SJCRH30 (cell line): ENCODE data around the gene TRPV2. TPM values are rescaled to one million over a fixed set of nuclear protein-coding genes. Genes with fewer than 3 reads are reported as not detected.
"Not testable (repeated sequence)": the region's sequence is repeated elsewhere in the genome, so short reads cannot be mapped to it uniquely, and the experiment has no call there.

Experiments used
- DNase-seq, 2 experiments: peaks; one replicate each; pipeline ENCODE4 v3.0.0-alpha.2; 2015 to 2020
- H3K27ac ChIP-seq: fragments of 250-450 bp; sonication (Bioruptor Pico); 2 replicates; pipeline ENCODE4 v1.5.1; 2020; ENCODE audit warnings: mild to moderate bottlenecking, moderate library complexity
- H3K27me3 ChIP-seq: fragments of 250-450 bp; sonication (Bioruptor Pico); 2 replicates; pipeline ENCODE4 v1.5.1; 2020; ENCODE audit warnings: mild to moderate bottlenecking, moderate library complexity
- H3K36me3 ChIP-seq: fragments of 250-450 bp; sonication (Bioruptor Pico); 2 replicates; pipeline ENCODE4 v1.5.1; 2020; ENCODE audit warnings: mild to moderate bottlenecking, moderate library complexity
- H3K4me1 ChIP-seq: fragments of 250-450 bp; sonication (Bioruptor Pico); 2 replicates; pipeline ENCODE4 v1.5.1; 2020; ENCODE audit warnings: mild to moderate bottlenecking, moderate library complexity
- H3K4me3 ChIP-seq: fragments of 250-450 bp; sonication (Bioruptor Pico); 2 replicates; pipeline ENCODE4 v1.5.1; 2020; ENCODE audit warnings: mild to moderate bottlenecking, moderate library complexity
- H3K9me3 ChIP-seq: fragments of 250-450 bp; sonication (Bioruptor Pico); replicated peaks from 2 replicates; pipeline ENCODE4 v1.5.1; 2020; ENCODE audit warnings: mild to moderate bottlenecking, moderate library complexity
- total RNA-seq: library from RNA; depleted of rRNA; stranded (reverse); fragments of >200 nt; shearing (Covaris generic); gene quantifications from 2 replicates; pipeline ENCODE4 v1.2.3, GENCODE V29; 2014

The TRPV2 gene
- total RNA-seq, 1 experiment from 2014 or later, result 0.42 TPM

- Histone ChIP-seq H3K4me1 (peaks cover 37% of the 10 kb centered on the region), H3K4me3 (peak overlapping the region; percentile 89), H3K27ac (peak overlapping the region; percentile 89), H3K36me3 (peaks cover 47% of the 10 kb centered on the region), H3K27me3 (no peaks in the 10 kb centered on the region), H3K9me3 (no peaks in the 10 kb centered on the region)
- peak; percentile 100 for DNase-seq
Measured at GRCh38 chr17:16438557-16439302, 23.4 kb downstream of the TRPV2 start.

DNA sequence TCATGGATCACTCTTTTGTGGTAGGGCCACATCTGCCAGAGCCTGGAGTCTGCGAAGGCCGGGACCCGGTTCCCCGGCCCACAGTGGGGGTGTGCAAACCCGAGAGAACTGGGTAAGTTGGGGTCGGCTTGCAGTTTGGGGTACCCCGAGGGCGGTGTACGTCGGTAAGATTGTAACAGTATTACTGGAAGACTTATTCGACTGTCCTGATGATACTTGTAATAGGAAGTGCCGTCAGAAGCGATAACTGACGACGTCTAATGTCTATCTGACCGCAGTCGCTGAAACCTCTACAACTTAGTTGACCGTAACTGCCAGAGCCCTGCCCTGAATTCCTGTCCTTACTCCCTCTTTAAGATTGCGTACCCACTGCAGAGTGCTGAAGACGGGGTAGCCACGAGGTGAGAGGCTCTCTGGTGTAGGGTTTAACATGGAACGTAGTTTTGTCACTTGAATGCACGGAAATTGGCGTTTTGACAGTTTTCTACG lies 24.0 kb downstream of the TRPV2 start:
- Histone ChIP-seq H3K4me1 (peaks cover 37% of the 10 kb centered on the region), H3K27me3 (no peaks in the 10 kb centered on the region), H3K9me3 (no peaks in the 10 kb centered on the region), H3K36me3 (peaks cover 53% of the 10 kb centered on the region), H3K27ac (peak overlapping the region; percentile 89), H3K4me3 (peak overlapping the region; percentile 89)
- DNase-seq, result peak in 1 of 2 experiments; percentile 59

DNA sequence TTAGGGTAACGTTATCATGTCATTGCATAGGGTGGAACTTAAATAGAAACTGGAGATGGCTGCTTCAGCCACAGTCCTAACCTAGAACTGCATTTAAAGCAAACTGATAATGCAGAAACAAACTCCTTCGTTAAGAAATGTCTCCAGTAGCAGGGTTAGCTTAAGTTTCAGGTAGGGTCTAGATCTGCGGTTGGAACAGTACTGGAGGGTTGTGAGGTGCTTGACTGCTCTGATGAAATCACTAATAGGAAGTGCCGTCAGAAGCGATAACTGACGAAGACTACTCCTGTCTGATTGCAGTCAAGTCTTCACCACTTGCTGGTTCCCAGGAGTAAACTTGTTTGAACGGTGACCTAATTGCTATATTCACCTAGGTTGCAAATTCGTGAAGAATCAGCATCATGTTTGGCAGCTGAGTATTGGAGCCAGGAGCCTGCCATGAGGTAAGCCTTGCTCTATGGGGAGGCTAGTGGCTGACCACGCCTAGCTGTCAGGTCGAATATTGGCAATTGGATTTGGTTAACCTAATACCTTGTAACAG lies 24.5 kb downstream of the TRPV2 start:
- no peaks in the 10 kb centered on the region for H3K27me3 ChIP-seq
- H3K9me3 ChIP-seq, result no peaks in the 10 kb centered on the region
- peak overlapping the region; percentile 89 for H3K27ac ChIP-seq
- DNase-seq, result no peak
- H3K36me3 ChIP-seq, result peaks cover 57% of the 10 kb centered on the region
- peak overlapping the region; percentile 89 for H3K4me3 ChIP-seq
- H3K4me1 ChIP-seq, result peaks cover 37% of the 10 kb centered on the region

DNA sequence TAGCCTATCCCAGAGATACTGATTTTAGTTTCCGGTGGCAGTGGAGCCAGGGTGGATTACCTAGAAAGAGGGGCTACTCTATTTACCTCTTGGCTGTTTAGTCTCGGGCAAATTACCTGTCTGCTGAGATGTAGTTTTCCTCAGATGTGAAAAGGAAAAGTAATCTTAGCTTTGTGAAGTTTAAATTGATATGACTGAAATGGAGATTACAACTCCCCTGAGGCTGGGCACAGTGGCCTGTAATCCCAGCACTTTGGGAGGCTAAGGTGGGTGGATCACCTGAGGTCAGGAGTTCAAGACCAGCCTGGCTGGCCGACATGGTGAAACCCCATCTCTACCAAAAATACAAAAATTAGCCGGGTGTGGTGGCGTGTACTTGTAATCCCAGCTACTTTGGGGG lies 25.0 kb downstream of the TRPV2 start:
- DNase-seq, H3K27me3 ChIP-seq, H3K9me3 ChIP-seq: not testable (repeated sequence)
- H3K4me3 ChIP-seq, result peak overlapping the region; percentile 89
- H3K4me1 ChIP-seq, result peaks cover 37% of the 10 kb centered on the region
- H3K36me3 ChIP-seq, result peaks cover 62% of the 10 kb centered on the region
- peak overlapping the region; percentile 89 for H3K27ac ChIP-seq

- Histone ChIP-seq H3K27ac (no peak overlapping the region), H3K9me3 (no peaks in the 10 kb centered on the region), H3K27me3 (no peaks in the 10 kb centered on the region), H3K4me1 (peaks cover 37% of the 10 kb centered on the region), H3K4me3 (peak overlapping the region; percentile 89), H3K36me3 (peaks cover 69% of the 10 kb centered on the region)
- DNase-seq, result no peak
Measured at GRCh38 chr17:16440901-16441629, 25.7 kb downstream of the TRPV2 start.

DNA sequence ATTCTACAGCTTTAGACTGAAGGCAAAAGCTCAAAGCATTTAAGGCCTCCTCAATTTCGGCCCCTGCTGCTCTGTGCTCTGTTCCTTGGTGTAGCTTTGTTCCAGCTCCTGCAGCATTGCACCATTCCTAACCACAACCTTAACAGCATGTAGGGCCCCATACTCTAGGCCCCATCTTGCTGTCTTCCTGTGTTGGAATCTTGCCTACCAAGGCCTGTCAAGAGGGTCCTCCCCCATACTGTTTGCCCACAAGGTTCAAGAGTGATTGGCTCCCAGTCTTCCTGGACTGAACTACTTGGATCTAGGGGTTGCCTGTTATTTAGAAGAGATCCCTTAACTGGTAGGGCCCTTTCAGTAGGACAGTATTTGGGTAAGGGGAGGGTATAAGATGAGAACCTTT lies 26.8 kb downstream of the TRPV2 start:
- peak in 1 of 2 experiments; percentile 63 for DNase-seq
- peaks cover 37% of the 10 kb centered on the region for H3K4me1 ChIP-seq

GRCh38 chr17:16442594-16443510 lies 27.5 kb downstream of the TRPV2 start:
- Histone ChIP-seq H3K27ac (peak overlapping the region; percentile 2; the same call in 1 of the 2 replicates), H3K9me3 (no peaks in the 10 kb centered on the region), H3K4me1 (peaks cover 37% of the 10 kb centered on the region), H3K27me3 (no peaks in the 10 kb centered on the region), H3K36me3 (peaks cover 85% of the 10 kb centered on the region), H3K4me3 (no peak overlapping the region)
- peak in 1 of 2 experiments; percentile 69 for DNase-seq

More for the DNA sequence above, 26.8 kb downstream of the TRPV2 start:
- no peaks in the 10 kb centered on the region for H3K9me3 ChIP-seq
- peak overlapping the region; percentile 2; the same call in 1 of the 2 replicates for H3K27ac ChIP-seq
- H3K4me3 ChIP-seq, result no peak overlapping the region
- no peaks in the 10 kb centered on the region for H3K27me3 ChIP-seq
- H3K36me3 ChIP-seq, result peaks cover 78% of the 10 kb centered on the region

- Histone ChIP-seq H3K27me3 (no peaks in the 10 kb centered on the region), H3K36me3 (peaks cover 93% of the 10 kb centered on the region), H3K27ac (peak overlapping the region; percentile 2; the same call in 1 of the 2 replicates), H3K4me1 (peaks cover 33% of the 10 kb centered on the region), H3K9me3 (no peaks in the 10 kb centered on the region), H3K4me3 (no peak overlapping the region)
- DNase-seq, result peak; percentile 60 to 67
Measured at GRCh38 chr17:16443511-16444257, 28.3 kb downstream of the TRPV2 start.

GRCh38 chr17:16444258-16444886 lies 29.0 kb downstream of the TRPV2 start:
- peaks cover 92% of the 10 kb centered on the region for H3K36me3 ChIP-seq
- no peak overlapping the region for H3K27ac ChIP-seq
- H3K9me3 ChIP-seq, result no peaks in the 10 kb centered on the region
- H3K27me3 ChIP-seq, result no peaks in the 10 kb centered on the region
- peak; percentile 60 to 75 for DNase-seq
- peaks cover 33% of the 10 kb centered on the region for H3K4me1 ChIP-seq
- H3K4me3 ChIP-seq, result no peak overlapping the region

GRCh38 chr17:16446338-16446983 lies 31.1 kb downstream of the TRPV2 start:
- no peaks in the 10 kb centered on the region for H3K27me3 ChIP-seq
- DNase-seq, result peak in 1 of 2 experiments; percentile 57
- H3K27ac ChIP-seq, result no peak overlapping the region
- no peak overlapping the region for H3K4me3 ChIP-seq
- H3K36me3 ChIP-seq, result peaks cover 71% of the 10 kb centered on the region
- no peaks in the 10 kb centered on the region for H3K9me3 ChIP-seq
- H3K4me1 ChIP-seq, result peaks cover 18% of the 10 kb centered on the region

- Histone ChIP-seq H3K27ac (no peak overlapping the region), H3K4me3 (no peak overlapping the region), H3K9me3 (no peaks in the 10 kb centered on the region), H3K4me1 (peaks cover 7% of the 10 kb centered on the region), H3K27me3 (no peaks in the 10 kb centered on the region), H3K36me3 (peaks cover 59% of the 10 kb centered on the region)
- DNase-seq, result no peak
Measured at GRCh38 chr17:16447676-16448075, 32.3 kb downstream of the TRPV2 start.

GRCh38 chr17:16448490-16448889 lies 33.1 kb downstream of the TRPV2 start:
- Histone ChIP-seq H3K4me3 (no peak overlapping the region), H3K4me1 (peaks cover 2% of the 10 kb centered on the region; the same call in 1 of the 2 replicates), H3K27me3 (no peaks in the 10 kb centered on the region), H3K36me3 (peaks cover 51% of the 10 kb centered on the region), H3K9me3 (no peaks in the 10 kb centered on the region), H3K27ac (no peak overlapping the region)
- no peak for DNase-seq

GRCh38 chr17:16449121-16449570 lies 33.8 kb downstream of the TRPV2 start:
- H3K9me3 ChIP-seq, result no peaks in the 10 kb centered on the region
- DNase-seq, result no peak
- no peak overlapping the region for H3K27ac ChIP-seq
- H3K36me3 ChIP-seq, result peaks cover 44% of the 10 kb centered on the region
- H3K4me3 ChIP-seq, result no peak overlapping the region
- no peaks in the 10 kb centered on the region for H3K27me3 ChIP-seq
- no peaks in the 10 kb centered on the region for H3K4me1 ChIP-seq
